Type B pancreatic cell (in vitro differentiated cells): ENCODE measurements around the gene RAD51AP2. TPM values are rescaled to one million over a fixed set of nuclear protein-coding genes. Genes with fewer than 3 reads are reported as not detected.

Experiments
- DNase-seq: peaks from one replicate; pipeline ENCODE4 v3.0.0; 2021; ENCODE audit warnings: mixed read lengths; ENCODE audit not compliant: unreplicated experiment; ENCODE audit errors: extremely low spot score
- H3K27ac Mint-ChIP-seq: 2 replicates; pipeline ENCODE4 v1.8.0; 2021; ENCODE audit warnings: mild to moderate bottlenecking, mixed read lengths
- H3K27me3 Mint-ChIP-seq: 2 replicates; pipeline ENCODE4 v1.8.0; 2021; ENCODE audit warnings: mixed read lengths
- H3K36me3 Mint-ChIP-seq: 2 replicates; pipeline ENCODE4 v1.8.0; 2021; ENCODE audit warnings: mixed read lengths
- H3K4me1 Mint-ChIP-seq: one replicate; pipeline ENCODE4 v1.8.0; 2021; ENCODE audit warnings: mixed read lengths; ENCODE audit not compliant: unreplicated experiment
- H3K4me3 Mint-ChIP-seq: 2 replicates; pipeline ENCODE4 v1.8.0; 2021; ENCODE audit warnings: mild to moderate bottlenecking, mixed read lengths
- H3K9me3 Mint-ChIP-seq: 2 replicates; pipeline ENCODE4 v1.8.0; 2021; ENCODE audit warnings: mixed read lengths
- total RNA-seq: library from RNA; stranded (reverse); gene quantifications from 2 replicates; pipeline ENCODE4 v1.2.1, GENCODE V29; 2021; ENCODE audit warnings: low replicate concordance
- TF ChIP-seq, protein P1 (sequence below): fragments of 200-600 bp; sonication (generic); conservative IDR thresholded peaks from 2 replicates; pipeline ENCODE4 v1.5.0; 2021; ENCODE audit warnings: antibody characterized with exemption, mild to moderate bottlenecking

RAD51AP2 gene
- total RNA-seq, 1 donor from 2014 or later = 0.12 TPM

DNA sequence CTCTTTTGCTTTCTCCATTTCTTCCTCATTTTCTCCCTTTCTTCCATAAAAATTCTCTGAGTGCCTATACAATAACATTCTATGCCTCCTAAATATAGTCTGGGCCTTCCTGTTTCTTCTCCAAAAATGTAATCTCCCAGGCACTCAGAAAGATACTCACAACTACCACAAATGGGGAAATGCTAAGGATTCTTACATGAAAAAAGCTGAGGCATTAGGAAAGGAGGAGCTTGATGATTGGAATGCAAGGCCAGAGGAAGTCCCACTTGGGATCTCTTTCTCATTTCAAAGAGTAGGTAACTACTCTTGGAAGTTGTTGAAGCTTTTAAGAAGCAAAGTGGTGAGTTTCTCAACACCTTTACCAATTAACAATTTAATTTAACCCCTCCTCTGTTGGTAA is 25.6 kb upstream of the RAD51AP2 start:
- H3K36me3 Mint-ChIP-seq = no peaks in the 10 kb centered on the region
- TF ChIP-seq, protein P1, sequence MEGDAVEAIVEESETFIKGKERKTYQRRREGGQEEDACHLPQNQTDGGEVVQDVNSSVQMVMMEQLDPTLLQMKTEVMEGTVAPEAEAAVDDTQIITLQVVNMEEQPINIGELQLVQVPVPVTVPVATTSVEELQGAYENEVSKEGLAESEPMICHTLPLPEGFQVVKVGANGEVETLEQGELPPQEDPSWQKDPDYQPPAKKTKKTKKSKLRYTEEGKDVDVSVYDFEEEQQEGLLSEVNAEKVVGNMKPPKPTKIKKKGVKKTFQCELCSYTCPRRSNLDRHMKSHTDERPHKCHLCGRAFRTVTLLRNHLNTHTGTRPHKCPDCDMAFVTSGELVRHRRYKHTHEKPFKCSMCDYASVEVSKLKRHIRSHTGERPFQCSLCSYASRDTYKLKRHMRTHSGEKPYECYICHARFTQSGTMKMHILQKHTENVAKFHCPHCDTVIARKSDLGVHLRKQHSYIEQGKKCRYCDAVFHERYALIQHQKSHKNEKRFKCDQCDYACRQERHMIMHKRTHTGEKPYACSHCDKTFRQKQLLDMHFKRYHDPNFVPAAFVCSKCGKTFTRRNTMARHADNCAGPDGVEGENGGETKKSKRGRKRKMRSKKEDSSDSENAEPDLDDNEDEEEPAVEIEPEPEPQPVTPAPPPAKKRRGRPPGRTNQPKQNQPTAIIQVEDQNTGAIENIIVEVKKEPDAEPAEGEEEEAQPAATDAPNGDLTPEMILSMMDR = no peak
- no peak for DNase-seq
- H3K9me3 Mint-ChIP-seq = no peaks in the 10 kb centered on the region
- no peak overlapping the region for H3K27ac Mint-ChIP-seq
- H3K4me3 Mint-ChIP-seq = peak overlapping the region; percentile 6
- H3K4me1 Mint-ChIP-seq = peaks cover 19% of the 10 kb centered on the region
- peaks cover 51% of the 10 kb centered on the region for H3K27me3 Mint-ChIP-seq

DNA sequence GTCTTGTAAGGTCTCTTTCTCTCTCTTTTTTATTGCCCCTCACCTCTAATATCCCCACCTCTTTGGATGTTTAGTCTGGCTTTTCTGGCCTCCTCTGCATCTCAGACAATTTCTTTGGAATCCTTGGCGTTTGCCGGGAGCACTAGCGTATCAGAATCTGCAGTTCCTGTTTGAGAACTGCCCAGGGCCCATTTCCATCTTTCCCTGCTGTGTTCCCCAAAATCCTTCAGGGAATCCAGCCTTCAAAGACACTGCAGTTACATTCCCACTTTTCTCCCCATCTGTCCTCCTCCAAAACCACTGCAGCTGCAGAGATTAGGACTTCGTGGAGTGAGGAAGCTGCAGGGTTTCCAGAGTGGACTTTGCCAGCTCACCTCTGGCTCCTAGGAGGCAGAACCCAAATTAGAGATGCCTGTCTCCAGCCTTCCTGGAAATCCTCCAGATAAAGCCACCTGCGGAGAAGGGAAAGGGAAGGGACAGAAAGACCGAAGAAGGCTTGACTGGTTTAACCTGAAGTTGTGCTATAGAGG is 25.0 kb upstream of the RAD51AP2 start:
- TF ChIP-seq, protein P1 = no peak
- no peak for DNase-seq
- H3K36me3 Mint-ChIP-seq = no peaks in the 10 kb centered on the region
- peak overlapping the region; percentile 71 for H3K4me3 Mint-ChIP-seq
- H3K9me3 Mint-ChIP-seq = no peaks in the 10 kb centered on the region
- H3K4me1 Mint-ChIP-seq = peaks cover 23% of the 10 kb centered on the region
- H3K27me3 Mint-ChIP-seq = peaks cover 51% of the 10 kb centered on the region
- no peak overlapping the region for H3K27ac Mint-ChIP-seq

DNA sequence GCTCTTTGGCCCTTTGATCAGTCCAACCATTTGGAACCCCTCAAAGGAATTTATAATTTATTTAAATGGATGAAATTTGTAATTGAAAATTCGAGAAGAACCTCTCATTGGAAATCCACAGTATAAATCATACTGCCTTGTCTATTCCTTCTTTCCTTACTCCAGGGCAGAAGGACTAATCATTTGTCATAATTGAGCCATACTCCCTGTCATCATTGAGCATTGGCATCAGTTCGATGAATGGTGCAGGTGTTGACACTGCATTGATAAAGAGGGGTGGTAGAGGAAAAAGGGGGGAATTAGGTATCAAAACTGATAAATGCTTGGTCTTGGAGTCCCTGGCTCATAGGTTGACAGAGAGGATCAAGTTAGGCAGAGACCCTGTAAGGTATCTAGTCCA is 24.2 kb upstream of the RAD51AP2 start:
- H3K36me3 Mint-ChIP-seq = no peaks in the 10 kb centered on the region
- H3K9me3 Mint-ChIP-seq = no peaks in the 10 kb centered on the region
- no peak for DNase-seq
- H3K4me1 Mint-ChIP-seq = peaks cover 24% of the 10 kb centered on the region
- H3K27me3 Mint-ChIP-seq = peaks cover 52% of the 10 kb centered on the region
- TF ChIP-seq, protein P1 = no peak
- no peak overlapping the region for H3K27ac Mint-ChIP-seq
- H3K4me3 Mint-ChIP-seq = peak overlapping the region; percentile 71

DNA sequence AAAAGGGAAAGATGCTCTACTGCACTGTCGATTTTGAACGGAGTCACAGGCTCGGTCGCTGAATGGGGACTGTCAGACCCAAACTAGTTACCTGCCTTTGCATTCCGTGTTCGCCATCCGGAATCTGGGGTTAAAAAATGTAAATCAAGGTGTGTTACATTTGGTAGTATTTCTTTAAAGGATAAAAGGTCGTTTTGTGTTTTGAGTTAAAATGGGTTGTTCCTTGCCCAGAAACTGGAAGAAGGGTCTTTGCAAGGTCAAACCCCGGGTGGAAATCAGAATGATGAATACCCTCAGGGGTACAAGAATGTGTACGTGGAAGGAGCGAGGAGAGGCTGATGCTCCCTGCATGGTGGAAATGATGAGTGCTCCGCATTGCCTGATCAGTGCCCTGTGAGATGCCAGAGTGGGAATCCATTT is 23.3 kb upstream of the RAD51AP2 start:
- Mint-ChIP-seq H3K27ac (peak overlapping the region; percentile 80), H3K27me3 (peaks cover 54% of the 10 kb centered on the region), H3K36me3 (no peaks in the 10 kb centered on the region), H3K4me3 (peak overlapping the region; percentile 93), H3K9me3 (no peaks in the 10 kb centered on the region), H3K4me1 (peaks cover 24% of the 10 kb centered on the region)
- DNase-seq = no peak
- TF ChIP-seq, protein P1 = no peak

DNA sequence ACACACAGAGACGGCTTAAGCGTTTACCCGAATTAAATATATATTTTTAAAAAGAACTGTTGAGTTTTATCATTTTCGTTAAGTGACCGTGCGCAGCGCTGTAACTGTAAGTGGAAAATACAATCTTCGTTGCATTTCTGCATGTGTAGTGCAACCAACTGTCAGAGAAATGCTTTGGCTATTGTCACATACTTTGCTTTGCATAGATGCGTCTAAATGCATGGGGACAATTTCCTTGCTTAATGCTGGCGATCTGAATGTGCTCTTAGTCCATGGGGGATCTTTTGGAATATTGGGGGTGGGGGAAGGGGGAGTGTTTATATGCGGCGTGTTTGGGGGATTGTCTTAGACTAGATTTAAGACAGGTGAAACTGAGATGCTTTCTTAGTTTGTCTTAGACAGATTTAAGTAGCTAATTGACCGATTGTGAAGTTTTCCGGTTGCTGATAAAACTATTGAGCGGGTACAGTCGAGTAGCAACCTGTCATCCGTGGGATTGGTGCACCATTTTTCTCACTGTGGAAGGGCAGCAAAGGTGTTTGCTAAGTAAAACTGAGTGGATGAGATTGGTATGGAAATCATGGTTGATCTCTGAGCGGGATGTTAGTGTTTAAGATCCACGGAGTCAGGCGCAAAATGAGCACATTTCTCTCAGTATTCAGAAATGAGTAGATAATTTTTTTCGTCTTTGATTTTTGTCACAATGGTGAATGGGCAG is 22.7 kb upstream of the RAD51AP2 start:
- peak overlapping the region; percentile 80 for H3K27ac Mint-ChIP-seq
- H3K4me3 Mint-ChIP-seq = peak overlapping the region; percentile 93
- no peaks in the 10 kb centered on the region for H3K9me3 Mint-ChIP-seq
- no peak for DNase-seq
- peaks cover 24% of the 10 kb centered on the region for H3K4me1 Mint-ChIP-seq
- H3K36me3 Mint-ChIP-seq = no peaks in the 10 kb centered on the region
- peaks cover 60% of the 10 kb centered on the region for H3K27me3 Mint-ChIP-seq
- TF ChIP-seq, protein P1 = no peak
